HG03196 (cell line): Measurements from ENCODE around the gene EEF2.
A peak's percentile ranks its signal among the peaks of the same experiment; 100 is the strongest.
"Not testable (repeated sequence)": the region's sequence is repeated elsewhere in the genome, so short reads cannot be mapped to it uniquely, and the experiment has no call there.

Source experiments
- ATAC-seq: cut with Tn5 transposase; IDR thresholded peaks from one replicate; pipeline ENCODE4 v1.9.1; 2021; ENCODE audit not compliant: unreplicated experiment

The EEF2 gene

GRCh38 chr19:3970808-3971598, 14.3 kb downstream of the EEF2 start, which contains the start of gene DAPK3:
Gene DAPK3 (minus strand): TSS chr19:3971099. CDS start chr19:3969735, 1,364 bp downstream.
- ATAC-seq, result peak; percentile 80

GRCh38 chr19:3970313-3970807, 14.9 kb downstream of the EEF2 start:
- no peak for ATAC-seq

- ATAC-seq, result no peak
Observed at GRCh38 chr19:3969435-3970312, 15.6 kb downstream of the EEF2 start.

DNA sequence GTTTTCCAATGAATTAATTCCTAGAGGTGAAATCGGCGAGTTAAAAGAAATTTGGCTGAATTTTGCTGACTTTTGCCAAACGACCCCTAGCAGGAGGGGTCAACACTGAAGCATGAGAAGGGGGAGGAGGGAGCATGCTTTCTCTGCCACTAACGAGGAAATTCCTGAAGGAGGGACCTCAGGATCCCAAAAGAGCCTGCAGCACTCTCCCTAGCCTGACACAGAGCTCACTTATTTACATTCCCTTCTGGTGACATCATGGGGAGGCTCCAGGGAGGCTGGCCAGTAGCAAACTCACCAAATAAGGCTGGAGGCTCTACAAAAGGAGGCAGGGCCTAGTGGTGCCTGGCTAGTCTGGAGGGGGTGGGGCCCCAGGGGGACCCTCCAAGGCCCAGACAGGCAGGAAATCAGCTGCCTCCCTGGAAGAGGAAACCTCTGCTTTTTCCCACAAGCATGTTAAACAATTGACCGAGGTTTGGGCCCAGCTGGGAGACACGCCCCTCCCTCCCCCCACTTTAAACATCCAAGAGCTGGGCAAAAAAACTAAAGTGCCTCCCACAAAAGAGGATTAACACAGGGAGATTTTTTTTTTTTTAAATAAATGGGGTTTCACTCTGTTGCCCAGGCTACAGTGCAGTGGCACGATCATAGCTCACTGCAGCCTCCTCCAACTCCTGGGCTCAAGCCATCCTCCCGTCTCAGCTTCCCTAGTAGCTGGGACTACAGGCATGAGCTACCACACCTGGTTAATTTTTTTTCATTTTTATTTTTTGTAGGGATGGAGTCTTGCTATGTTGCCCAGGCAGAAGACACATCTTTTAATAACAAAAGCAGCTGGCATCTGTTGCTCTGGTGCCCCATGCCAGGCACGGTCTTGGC, 16.5 kb downstream of the EEF2 start:
- no peak for ATAC-seq

DNA sequence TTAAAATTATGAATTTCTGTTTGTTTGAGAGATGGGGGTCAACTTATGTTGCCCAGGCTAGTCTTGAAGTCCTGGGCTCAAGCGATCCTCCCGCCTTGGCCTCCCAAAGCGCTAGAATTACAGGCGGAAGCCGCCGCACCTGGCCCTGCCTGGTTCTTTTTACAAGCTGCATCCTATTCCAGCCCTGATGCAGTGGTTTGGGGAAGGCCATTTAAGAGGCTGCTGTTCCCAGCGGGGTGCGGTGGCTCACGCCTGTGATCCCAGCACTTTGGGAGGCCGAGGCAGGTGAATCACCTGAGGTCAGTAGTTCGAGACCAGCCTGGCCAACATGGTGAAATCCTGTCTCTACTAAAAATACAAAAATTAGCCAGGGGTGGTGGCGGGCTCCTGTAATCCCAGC, 17.3 kb downstream of the EEF2 start:
- ATAC-seq, result not testable (repeated sequence)

- no peak for ATAC-seq
Observed at GRCh38 chr19:3966051-3967017, 18.9 kb downstream of the EEF2 start.

- no peak for ATAC-seq
Observed at GRCh38 chr19:3964256-3965194, 20.7 kb downstream of the EEF2 start.

GRCh38 chr19:3963458-3964255, 21.6 kb downstream of the EEF2 start:
- ATAC-seq, result no peak

DNA sequence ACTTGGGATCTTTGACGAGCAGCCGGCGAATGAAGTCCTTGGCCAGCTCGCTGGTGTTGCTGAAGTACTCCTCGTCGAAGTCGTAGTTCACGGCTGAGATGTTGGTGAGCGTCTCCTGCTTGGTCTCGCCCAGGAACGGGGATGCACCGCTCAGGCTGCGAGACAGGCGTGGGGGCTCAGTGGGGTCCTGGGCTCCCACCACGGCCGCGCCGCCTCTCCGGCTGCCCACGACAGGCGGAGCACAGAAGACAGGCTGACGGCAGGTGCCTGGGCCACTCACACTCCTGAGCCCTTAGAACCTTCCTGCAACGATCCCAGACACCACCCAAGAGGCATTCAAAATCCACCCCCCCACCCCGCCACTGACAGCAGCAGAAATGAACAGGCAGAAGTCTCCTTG, 24.3 kb downstream of the EEF2 start:
- ATAC-seq, result no peak

GRCh38 chr19:3959766-3960131, 25.5 kb downstream of the EEF2 start:
- ATAC-seq, result no peak

DNA sequence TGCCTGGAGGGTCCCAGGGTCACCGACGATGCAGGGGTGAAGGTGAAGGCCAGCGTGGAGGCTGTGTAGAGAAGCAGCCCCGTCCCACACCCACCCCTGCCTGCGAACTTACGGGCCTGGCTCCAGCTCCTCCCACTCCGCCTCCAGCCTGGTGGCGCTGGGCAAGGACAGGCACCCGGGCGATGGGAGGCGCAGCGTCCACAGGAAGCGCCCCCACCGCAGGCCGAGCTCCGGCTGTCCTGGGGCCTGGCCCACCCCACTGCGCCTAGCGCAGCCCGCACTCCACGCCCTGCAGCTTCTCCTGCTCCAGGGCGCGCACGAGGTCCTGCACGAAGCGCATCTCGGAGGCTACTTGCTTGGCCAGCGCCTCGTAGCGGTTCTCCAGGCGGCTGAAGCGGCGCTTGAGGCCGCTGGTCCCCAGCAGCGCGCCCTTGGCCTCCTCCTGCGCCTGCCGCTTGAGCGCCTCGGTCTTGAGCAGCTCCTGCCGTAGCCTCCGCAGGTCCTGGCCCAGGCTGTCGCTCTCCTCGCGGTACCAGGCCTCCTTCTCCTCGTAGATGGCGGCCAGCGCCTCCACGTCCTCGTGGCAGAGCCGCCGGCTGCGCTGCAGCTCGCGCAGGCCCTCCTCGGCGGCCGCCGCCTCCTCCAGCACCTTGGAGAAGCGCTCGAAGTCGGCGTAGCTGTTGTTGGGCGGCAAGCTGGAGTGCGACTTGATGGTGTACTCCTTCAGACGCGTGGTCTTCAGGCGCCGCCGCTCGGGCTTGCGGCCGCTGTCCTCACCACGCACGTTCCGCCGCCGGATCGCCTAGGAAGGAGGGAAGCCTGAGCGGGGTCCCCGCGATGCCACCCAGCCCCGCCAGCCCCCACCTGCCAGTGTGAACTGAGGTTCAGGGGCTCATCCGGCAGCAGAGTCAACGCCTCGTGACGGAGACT, 26.2 kb downstream of the EEF2 start:
- ATAC-seq, result no peak

DNA sequence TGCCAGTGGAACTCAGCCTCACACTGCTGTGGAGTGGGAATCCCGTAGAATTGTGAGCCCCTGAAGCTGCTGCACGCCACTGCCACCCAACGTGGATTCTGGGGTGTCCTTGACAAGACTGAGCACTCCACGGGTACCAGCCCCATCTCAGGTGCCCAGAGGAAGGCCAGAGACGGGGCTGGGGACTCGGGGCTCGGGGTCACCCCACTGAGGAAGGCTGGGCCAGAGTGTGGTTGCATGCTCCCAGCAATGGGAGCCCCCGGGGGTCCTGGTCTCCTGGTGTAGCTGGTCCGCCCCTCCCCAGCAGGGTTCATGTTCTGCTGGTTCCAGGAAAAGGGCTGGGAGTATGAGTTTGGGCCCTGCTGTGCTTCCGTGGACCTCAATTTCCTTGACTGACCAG, 29.6 kb downstream of the EEF2 start:
- no peak for ATAC-seq

DNA sequence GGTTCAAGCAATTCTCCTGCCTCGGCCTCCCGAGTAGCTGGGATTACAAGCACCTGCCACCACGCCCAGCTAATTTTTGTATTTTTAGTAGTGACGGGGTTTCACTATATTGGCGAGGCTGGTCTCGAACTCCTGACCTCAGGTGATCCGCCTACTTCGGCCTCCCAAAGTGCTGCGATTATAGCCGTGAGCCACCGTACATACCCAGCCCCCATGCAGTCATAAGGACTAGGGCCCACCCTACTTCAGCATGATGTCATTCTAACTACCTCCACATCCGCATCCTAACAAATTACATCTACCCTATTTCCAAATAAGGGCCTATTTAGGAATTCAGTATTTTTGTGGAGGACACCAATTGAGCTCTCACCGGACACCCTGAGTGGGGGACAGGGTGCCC, 30.0 kb downstream of the EEF2 start:
- ATAC-seq, result not testable (repeated sequence)

- ATAC-seq, result no peak
Observed at GRCh38 chr19:3954107-3954506, 31.2 kb downstream of the EEF2 start.

- not testable (repeated sequence) for ATAC-seq
Observed at GRCh38 chr19:3952755-3953276, 32.4 kb downstream of the EEF2 start.
